ENCODE data around the gene RNF213. TPM values are rescaled to one million over a fixed set of nuclear protein-coding genes. Genes with fewer than 3 reads are reported as not detected.
"Not testable (repeated sequence)": the region's sequence is repeated elsewhere in the genome, so short reads cannot be mapped to it uniquely, and the experiment has no call there.

Gene RNF213
- total and polyA plus RNA-seq, 12 donors: 51.1 to 182 (median 122) TPM

GRCh38 chr17:80312621-80313135 lies 52.0 kb downstream of the RNF213 start:
- no peak overlapping the region for H3K4me3 ChIP-seq
- WGBS, 4 donors: 96 to 98% (median 97%) methylated on average over 8 to 12 of the region's 12 CpGs
- H3K9me3 ChIP-seq (replicated peaks in 1 of 3): no peaks in the 10 kb centered on the region
- no peaks in the 10 kb centered on the region for H3K4me1 ChIP-seq (replicated peaks in 1 of 2)
- intact Hi-C loops (cut with DNase I): no loop called here
- TF ChIP-seq POLR2A (IDR thresholded peaks at IDR 0.05) (no peak), CTCF (IDR thresholded peaks at IDR 0.05) (no peak)
- no peak overlapping the region for H3K27ac ChIP-seq
- no peaks in the 10 kb centered on the region for H3K27me3 ChIP-seq
- DNase-seq: no peak
- peaks cover 0 to 71% of the 10 kb centered on the region in 2 donors for H3K36me3 ChIP-seq (replicated peaks in 1 of 2)

- peaks cover 0 to 71% of the 10 kb centered on the region in 2 donors for H3K36me3 ChIP-seq (replicated peaks in 1 of 2)
- WGBS, 4 donors: 95 to 99% (median 96%) methylated on average over 5 to 6 of the region's 6 CpGs
- intact Hi-C loops (cut with DNase I): no loop called here
- no peaks in the 10 kb centered on the region for H3K9me3 ChIP-seq (replicated peaks in 1 of 3)
- H3K27me3 ChIP-seq: no peaks in the 10 kb centered on the region
- H3K27ac ChIP-seq: no peak overlapping the region
- no peaks in the 10 kb centered on the region for H3K4me1 ChIP-seq (replicated peaks in 1 of 2)
- DNase-seq: no peak
- no peak overlapping the region for H3K4me3 ChIP-seq
- TF ChIP-seq CTCF (IDR thresholded peaks at IDR 0.05) (no peak), POLR2A (IDR thresholded peaks at IDR 0.05) (no peak)
Observed at GRCh38 chr17:80313160-80313829, 52.6 kb downstream of the RNF213 start.

DNA sequence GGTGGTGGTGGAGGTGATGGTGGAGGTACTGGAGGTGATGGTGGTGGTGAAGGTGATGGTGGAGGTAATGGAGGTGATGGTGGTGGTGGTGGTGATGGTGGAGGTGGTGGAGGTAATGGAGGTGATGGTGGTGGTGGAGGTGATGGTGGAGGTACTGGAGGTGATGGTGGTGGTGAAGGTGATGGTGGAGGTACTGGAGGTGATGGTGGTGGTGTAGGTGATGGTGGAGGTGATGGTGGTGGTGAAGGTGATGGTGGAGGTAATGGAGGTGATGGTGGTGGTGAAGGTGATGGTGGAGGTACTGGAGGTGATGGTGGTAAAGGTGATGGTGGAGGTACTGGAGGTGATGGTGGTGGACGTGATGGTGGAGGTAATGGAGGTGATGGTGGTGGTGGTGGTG lies 53.3 kb downstream of the RNF213 start:
- H3K36me3 ChIP-seq (replicated peaks in 1 of 2): peaks cover 0 to 71% of the 10 kb centered on the region in 2 donors
- intact Hi-C loops (cut with DNase I); H3K27me3 ChIP-seq; H3K9me3 ChIP-seq (replicated peaks in 1 of 3); H3K4me3 ChIP-seq; H3K27ac ChIP-seq; DNase-seq; H3K4me1 ChIP-seq (replicated peaks in 1 of 2): not testable (repeated sequence)
- WGBS, 4 donors: 75 to 100% (median 95%) methylated on average over 1 of the region's 1 CpG

- 100% methylated on average over 1 of the region's 2 CpGs for WGBS, 4 donors
- peaks cover 0 to 71% of the 10 kb centered on the region in 2 donors for H3K36me3 ChIP-seq (replicated peaks in 1 of 2)
- no peak for DNase-seq
Observed at GRCh38 chr17:80315517-80316182, 55.0 kb downstream of the RNF213 start.

More at GRCh38 chr17:80315517-80316182, 55.0 kb downstream of the RNF213 start:
- TF ChIP-seq POLR2A (IDR thresholded peaks at IDR 0.05): no peak
- no peak for TF ChIP-seq CTCF (IDR thresholded peaks at IDR 0.05)
- intact Hi-C loops (cut with DNase I): no loop called here
- no peaks in the 10 kb centered on the region for H3K4me1 ChIP-seq (replicated peaks in 1 of 2)
- no peak overlapping the region for H3K27ac ChIP-seq
- no peaks in the 10 kb centered on the region for H3K9me3 ChIP-seq (replicated peaks in 1 of 3)
- no peaks in the 10 kb centered on the region for H3K27me3 ChIP-seq
- no peak overlapping the region for H3K4me3 ChIP-seq

Measured in adrenal gland (tissue), 12 donors.